Measurements from ENCODE around the gene MUC5B. TPM values are rescaled to one million over a fixed set of nuclear protein-coding genes. Genes with fewer than 3 reads are reported as not detected.

MUC5B gene
- total and polyA plus RNA-seq, 2 of the 13 experiments (the other 11 are each of a cell fraction or from before 2014, with no cell fraction given): 0.01 TPM; not detected in 1

DNA sequence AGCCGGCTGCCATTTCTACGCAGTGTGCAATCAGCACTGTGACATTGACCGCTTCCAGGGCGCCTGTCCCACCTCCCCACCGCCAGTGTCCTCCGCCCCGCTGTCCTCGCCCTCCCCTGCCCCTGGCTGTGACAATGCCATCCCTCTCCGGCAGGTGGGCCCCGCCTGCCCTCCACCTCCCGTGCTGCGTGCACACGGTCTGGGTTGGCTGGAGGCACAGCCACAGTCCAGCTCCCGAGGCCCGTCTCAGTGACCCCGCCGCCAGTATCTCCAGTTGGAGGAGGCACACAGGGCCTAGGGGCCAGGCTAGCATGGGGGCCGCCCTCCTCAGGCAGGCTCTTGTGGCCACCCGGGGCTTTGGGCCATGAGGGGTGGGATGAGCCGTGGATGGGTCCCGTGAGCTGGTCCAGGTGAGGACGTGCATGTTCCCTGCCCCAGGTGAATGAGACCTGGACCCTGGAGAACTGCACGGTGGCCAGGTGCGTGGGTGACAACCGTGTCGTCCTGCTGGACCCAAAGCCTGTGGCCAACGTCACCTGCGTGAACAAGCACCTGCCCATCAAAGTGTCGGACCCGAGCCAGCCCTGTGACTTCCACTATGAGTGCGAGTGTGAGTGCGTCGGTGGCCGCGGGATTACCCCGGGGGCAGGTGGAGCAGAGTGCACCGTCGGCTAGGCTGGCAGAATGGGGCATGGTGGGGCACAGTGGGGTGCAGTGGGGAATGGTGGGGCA, 29.7 kb downstream of the MUC5B start:
- WGBS (ENCODE audit: low lambda C conversion rate): 49% methylated on average over 27 of the region's 38 CpGs
- CTCF ChIA-PET (ENCODE audit: low intra/inter-chr PET ratio, low total read pairs): no interaction called here
- Histone ChIP-seq H3K9ac (ENCODE audit: insufficient read depth, low read depth, low read length) (no peak overlapping the region), H3K4me1 (ENCODE audit: insufficient read depth, low read length) (no peaks in the 10 kb centered on the region), H3K27ac (ENCODE audit: extremely low read length, insufficient read depth, low read length) (no peak overlapping the region), H3K4me3 (replicated peaks in 1 of 3; ENCODE audit: insufficient read depth in 1 of 3, low read depth in 2 of 3, low read length in 3 of 3) (no peak overlapping the region), H3K79me2 (ENCODE audit: insufficient read depth, low read length) (no peaks in the 10 kb centered on the region), H3K27me3 (ENCODE audit: control insufficient read depth in 1 of 2, insufficient read depth in 2 of 2, low read length in 2 of 2) (no peaks in the 10 kb centered on the region), H3K36me3 (replicated peaks in 1 of 2; ENCODE audit: control insufficient read depth in 1 of 2, insufficient read depth in 2 of 2, low read length in 2 of 2) (no peaks in the 10 kb centered on the region), H2AFZ (ENCODE audit: low read length) (no peak overlapping the region), H3K9me3 (ENCODE audit: low read length) (peaks cover 14% of the 10 kb centered on the region; the same call in 1 of the 2 replicates), H4K20me1 (ENCODE audit: insufficient read depth, low read length) (no peaks in the 10 kb centered on the region), H3K4me2 (ENCODE audit: low read depth, low read length) (no peak overlapping the region)
- TF ChIP-seq, protein P1, sequence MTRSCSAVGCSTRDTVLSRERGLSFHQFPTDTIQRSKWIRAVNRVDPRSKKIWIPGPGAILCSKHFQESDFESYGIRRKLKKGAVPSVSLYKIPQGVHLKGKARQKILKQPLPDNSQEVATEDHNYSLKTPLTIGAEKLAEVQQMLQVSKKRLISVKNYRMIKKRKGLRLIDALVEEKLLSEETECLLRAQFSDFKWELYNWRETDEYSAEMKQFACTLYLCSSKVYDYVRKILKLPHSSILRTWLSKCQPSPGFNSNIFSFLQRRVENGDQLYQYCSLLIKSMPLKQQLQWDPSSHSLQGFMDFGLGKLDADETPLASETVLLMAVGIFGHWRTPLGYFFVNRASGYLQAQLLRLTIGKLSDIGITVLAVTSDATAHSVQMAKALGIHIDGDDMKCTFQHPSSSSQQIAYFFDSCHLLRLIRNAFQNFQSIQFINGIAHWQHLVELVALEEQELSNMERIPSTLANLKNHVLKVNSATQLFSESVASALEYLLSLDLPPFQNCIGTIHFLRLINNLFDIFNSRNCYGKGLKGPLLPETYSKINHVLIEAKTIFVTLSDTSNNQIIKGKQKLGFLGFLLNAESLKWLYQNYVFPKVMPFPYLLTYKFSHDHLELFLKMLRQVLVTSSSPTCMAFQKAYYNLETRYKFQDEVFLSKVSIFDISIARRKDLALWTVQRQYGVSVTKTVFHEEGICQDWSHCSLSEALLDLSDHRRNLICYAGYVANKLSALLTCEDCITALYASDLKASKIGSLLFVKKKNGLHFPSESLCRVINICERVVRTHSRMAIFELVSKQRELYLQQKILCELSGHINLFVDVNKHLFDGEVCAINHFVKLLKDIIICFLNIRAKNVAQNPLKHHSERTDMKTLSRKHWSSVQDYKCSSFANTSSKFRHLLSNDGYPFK (CRISPR knock-in tag; IDR thresholded peaks at IDR 0.05; ENCODE audit: borderline replicate concordance): no peak
- TF ChIP-seq ZNF260 (CRISPR knock-in tag; IDR thresholded peaks at IDR 0.05; ENCODE audit: borderline replicate concordance, low read depth) (no peak), ZBTB21 (CRISPR knock-in tag; IDR thresholded peaks at IDR 0.05) (no peak), ZNF292 (CRISPR knock-in tag; IDR thresholded peaks at IDR 0.05; ENCODE audit: borderline replicate concordance, low read depth) (no peak), ZNF12 (CRISPR knock-in tag; IDR thresholded peaks at IDR 0.05) (no peak), SPEN (CRISPR knock-in tag; IDR thresholded peaks at IDR 0.05; ENCODE audit: low read depth) (no peak)
- TF ChIP-seq, protein P2, sequence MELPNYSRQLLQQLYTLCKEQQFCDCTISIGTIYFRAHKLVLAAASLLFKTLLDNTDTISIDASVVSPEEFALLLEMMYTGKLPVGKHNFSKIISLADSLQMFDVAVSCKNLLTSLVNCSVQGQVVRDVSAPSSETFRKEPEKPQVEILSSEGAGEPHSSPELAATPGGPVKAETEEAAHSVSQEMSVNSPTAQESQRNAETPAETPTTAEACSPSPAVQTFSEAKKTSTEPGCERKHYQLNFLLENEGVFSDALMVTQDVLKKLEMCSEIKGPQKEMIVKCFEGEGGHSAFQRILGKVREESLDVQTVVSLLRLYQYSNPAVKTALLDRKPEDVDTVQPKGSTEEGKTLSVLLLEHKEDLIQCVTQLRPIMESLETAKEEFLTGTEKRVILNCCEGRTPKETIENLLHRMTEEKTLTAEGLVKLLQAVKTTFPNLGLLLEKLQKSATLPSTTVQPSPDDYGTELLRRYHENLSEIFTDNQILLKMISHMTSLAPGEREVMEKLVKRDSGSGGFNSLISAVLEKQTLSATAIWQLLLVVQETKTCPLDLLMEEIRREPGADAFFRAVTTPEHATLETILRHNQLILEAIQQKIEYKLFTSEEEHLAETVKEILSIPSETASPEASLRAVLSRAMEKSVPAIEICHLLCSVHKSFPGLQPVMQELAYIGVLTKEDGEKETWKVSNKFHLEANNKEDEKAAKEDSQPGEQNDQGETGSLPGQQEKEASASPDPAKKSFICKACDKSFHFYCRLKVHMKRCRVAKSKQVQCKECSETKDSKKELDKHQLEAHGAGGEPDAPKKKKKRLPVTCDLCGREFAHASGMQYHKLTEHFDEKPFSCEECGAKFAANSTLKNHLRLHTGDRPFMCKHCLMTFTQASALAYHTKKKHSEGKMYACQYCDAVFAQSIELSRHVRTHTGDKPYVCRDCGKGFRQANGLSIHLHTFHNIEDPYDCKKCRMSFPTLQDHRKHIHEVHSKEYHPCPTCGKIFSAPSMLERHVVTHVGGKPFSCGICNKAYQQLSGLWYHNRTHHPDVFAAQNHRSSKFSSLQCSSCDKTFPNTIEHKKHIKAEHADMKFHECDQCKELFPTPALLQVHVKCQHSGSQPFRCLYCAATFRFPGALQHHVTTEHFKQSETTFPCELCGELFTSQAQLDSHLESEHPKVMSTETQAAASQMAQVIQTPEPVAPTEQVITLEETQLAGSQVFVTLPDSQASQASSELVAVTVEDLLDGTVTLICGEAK (IDR thresholded peaks at IDR 0.05): no peak
- TF ChIP-seq, protein P2 (CRISPR knock-in tag; IDR thresholded peaks at IDR 0.05): no peak
- TF ChIP-seq, protein P3, sequence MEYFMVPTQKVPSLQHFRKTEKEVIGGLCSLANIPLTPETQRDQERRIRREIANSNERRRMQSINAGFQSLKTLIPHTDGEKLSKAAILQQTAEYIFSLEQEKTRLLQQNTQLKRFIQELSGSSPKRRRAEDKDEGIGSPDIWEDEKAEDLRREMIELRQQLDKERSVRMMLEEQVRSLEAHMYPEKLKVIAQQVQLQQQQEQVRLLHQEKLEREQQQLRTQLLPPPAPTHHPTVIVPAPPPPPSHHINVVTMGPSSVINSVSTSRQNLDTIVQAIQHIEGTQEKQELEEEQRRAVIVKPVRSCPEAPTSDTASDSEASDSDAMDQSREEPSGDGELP (IDR thresholded peaks at IDR 0.05; ENCODE audit: borderline replicate concordance, low read depth): no peak
- TF ChIP-seq, protein P4, sequence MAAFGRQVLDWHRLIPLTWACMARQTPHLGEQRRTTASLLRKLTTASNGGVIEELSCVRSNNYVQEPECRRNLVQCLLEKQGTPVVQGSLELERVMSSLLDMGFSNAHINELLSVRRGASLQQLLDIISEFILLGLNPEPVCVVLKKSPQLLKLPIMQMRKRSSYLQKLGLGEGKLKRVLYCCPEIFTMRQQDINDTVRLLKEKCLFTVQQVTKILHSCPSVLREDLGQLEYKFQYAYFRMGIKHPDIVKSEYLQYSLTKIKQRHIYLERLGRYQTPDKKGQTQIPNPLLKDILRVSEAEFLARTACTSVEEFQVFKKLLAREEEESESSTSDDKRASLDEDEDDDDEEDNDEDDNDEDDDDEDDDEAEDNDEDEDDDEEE (CRISPR knock-in tag; IDR thresholded peaks at IDR 0.05): no peak
- no TSS peak for BruUV-seq (replicated peaks)
- no peak for ATAC-seq
- no peak for FAIRE-seq
- in situ Hi-C loops (cut with HindIII; ENCODE audit: extremely low pct_ligation_motif_present, low pct_unique_long_range_greater_than_20kb) (no loop called here), intact Hi-C loops (cut with micrococcal nuclease; ENCODE audit: unreplicated experiment) (no loop called here)
- POLR2A ChIA-PET: no interaction called here
- no peak for DNase-seq (ENCODE audit: low spot score)

All from HepG2 (cell line).